Activated CD4-positive, alpha-beta T cell treated with anti-CD3 and anti-CD28 coated beads, Interleukin-2, amount 50 U/mL, for 1 hour (primary cell): ENCODE measurements around the gene LAMA3.
A peak's percentile ranks its signal among the peaks of the same experiment; 100 is the strongest.

Experiments
- DNase-seq: peaks from one replicate; pipeline ENCODE4 v3.0.0-alpha.2; 2020

LAMA3 gene

DNA sequence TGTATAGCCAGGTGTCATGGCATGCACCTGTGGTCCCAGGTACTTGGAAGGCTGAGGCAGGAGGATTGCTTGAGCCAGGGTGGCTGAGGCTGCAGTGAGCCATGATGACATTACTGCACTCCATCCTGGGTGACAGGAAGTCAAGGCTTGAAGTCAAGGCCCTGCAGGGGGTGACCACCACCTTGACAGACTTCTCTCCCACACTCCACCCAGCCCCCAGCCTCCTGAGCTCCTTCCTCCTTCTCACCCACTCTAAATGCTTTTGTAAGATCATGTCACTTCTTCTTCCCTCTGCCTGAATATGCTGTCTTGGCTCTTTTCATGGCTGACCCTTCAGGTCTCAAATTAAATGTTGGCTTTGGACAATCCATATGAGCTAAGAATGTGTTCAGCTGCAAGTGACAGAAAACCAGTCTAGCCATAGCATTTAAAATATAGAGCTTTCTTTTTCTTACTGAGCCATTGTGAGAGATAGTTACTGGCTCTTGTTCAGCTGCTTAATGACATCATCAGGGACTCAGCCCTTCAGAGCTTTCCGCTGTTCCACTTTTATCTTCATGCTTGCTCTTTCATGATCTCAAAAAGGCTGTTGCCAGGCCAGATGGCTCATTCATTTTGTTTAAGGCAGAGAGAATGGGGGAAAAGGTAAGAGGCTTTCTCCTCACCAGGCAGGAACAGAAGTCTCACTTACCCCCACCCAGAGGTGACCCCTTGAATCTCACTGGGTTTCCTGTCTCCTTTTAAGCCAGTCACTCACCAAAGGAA lies 288.6 kb downstream of the LAMA3 start:
- DNase-seq = peak; percentile 16

DNA sequence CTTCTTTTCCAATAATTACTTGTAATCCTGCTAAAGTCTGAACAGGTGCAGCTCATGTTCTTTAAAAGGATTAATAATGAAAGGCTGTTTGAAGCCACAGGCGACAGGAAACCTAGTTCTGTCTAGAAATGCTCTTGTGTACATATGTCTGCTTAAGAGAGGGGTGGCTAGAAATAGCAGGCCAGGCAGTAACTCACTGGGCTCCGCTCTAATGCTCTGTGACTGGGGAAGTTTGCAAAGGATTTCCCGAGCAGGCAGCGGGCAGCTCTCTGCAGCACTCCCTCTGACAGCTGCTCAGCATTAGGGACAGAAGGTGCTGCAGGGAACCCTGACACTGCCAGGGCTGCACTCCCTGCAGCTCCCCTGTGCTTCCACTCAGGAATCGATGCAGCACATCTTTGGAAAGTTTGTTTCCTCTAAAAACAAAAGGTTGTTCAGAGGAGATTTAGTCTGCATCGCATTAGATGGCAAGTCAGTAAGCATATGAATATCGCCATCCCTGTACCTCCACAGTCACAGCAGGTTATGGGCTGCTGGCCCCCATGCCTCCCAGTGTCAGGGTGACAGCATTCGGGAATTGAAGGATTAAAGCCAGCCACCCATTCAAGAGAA lies 292.2 kb downstream of the LAMA3 start:
- no peak for DNase-seq

DNA sequence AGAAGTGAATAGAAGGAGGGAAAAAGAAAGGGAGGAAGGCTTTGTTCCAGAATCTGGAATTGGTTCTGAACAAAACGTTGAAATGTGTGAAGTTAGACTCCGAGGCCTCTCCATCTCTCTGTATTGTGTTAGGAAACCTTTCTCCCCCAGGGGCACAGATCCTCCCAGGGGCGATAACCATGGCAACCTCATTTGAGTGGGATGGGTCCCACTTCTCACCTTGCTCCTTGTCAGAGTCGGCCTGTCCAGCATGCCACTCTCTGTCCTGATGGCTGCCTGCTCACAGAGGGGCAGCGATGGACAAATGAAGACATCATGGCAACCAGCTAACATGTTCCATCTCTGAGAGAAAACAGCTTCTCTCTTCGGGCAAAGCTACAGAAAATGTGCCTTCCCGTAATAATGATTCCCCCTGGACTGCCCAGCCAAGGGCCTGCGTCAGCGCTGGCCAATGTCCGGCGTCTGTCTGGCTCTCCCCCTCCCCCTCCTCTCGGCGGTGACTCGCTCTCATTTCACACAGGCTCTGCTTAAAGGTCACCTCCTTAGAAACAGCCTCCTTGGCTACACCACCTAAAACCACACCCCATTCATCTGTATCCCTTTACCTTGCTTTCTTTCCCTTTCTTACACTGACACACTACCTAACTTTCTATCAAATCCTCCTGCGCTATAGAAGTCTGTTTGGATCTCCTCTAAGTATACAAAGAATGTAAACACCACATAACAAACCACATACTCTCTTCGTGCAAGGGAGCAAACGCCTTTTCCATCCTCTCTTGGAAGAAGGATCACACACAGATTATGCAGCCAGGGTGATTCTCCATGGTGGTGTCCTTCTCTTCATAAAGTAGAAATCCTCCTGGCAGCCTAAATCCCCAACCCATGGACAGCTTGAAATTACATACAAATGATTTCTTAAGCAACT lies 293.2 kb downstream of the LAMA3 start:
- DNase-seq = no peak

DNA sequence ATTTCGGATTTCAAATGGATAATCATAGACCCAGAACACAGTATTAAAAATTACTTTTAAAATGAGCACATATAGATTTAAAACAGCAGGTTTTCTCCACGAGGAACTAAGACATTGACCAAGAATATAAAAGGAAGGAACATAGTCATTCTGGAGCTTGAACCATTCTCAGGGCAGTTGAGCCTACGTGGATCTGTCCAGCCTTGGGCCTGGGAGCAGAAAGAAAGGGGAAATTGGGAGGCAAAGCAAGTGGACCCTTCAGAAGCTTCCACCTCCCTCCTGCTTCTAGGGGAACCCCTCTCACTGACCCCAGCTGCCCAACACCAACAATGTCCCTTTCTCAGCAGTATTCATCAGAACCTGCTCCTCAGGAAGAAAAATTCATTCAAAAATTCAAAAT lies 293.9 kb downstream of the LAMA3 start:
- DNase-seq = no peak

DNA sequence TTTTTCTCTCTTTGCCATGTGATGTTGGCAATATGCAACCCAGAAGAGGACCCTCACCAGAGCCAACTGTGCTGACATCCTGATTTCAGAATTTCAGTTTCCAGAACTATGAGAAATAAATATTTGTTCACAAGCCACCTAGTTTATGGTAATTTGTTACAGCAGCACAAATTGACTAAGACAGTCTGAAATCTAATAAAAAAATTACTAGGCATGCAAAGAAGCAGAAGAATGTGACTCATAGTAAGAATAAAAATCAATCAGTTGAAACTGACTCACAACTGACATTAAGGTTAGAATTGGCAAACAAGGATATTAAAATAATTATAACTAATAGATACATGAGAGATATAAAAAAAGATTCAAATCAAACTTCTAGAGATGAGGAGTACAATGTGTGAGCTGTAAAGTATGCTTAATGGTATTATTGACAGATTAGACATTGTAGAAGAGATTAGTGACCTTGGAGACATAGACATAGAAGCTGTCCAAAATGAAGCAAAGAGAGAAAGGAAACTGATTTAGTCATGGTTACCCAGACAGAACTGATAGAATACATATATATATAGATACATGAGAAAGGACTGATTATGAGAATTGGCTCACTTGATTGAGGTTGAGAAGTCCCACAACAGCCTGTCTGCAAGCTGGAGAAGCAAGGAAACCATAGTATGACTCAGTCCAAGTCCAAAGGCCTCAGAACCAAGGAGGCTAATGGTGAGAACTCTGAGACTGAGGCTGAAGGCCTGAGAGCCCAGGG lies 297.5 kb downstream of the LAMA3 start:
- no peak for DNase-seq

DNA sequence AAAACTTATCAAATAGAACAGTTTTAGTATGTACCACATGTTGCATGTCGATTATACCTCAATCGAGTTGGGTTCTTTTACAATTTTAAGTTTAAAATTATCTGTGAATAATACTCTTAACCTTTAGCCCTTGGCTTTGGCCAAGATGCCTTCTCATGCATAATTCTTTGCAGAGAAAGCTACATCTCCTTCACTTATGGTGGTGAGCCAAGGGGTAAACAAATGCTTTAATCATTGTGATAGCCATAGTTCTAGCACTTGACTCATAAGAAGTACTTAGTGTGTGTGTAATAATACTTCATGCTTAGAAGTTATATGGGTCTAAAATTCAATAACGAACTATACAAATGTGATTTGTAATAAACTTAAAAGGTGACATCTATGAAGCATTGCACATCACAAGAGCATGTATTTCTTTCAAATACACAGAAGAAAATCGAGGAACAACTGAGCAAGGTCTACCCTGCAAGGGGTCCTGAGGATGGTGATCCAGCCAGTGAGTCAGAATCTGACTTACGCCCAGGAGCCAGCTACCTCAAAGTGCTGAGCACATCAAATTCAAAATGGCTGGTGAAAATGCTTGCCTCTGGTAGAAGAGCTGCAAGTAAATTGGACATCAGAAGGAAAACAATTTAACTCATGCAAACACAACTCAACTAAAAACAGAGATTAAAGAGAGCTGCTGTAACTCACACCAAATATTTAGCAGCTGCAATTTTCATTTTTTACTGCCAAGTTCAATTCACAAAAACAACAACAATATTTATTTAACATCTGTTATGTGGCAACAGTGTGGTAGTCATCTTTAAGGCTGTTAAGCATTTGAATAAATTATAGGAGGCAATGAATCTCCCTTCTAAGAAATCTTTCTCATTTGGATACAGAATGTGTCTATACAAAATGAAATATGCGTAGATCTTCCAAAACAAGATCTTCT lies 301.5 kb downstream of the LAMA3 start:
- no peak for DNase-seq

DNA sequence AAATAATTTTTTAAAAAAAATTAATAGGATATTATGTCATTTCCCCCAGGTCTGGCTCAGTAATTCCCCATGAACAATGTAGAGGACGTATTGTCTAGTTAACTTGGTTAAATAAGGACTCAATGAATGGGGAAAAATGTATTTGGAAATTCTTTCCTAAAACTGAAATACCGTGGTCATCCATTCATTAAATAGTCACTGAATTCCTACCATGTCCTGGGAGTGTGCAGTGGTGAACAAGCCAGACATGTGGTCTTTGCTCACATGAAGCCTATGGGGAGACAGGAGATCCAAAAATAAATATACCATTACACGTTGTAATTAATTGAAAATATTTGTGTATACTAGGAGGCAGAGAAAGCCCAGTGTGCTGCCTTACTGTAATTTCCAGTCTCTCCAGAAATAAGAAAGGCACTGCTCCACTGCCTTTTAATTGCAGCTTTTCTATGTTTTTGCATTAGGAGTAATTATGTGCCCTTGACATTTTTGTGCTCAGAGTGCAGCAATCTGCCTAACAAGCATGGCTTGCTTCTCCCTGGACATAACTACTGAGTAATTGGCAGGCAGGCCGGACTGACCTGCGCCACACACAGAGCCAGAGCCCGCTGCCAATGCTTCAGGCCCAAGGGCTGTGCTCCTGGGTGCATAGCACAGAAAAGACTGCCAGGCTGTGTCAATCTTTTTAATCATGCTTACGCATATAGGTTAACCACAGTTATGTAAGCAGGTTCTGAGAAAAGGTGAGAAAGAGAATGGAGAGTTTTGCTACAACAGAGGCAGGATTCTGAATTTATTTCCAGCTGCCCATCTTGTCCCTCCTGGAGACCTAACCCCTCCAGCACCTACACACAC lies 303.1 kb downstream of the LAMA3 start:
- DNase-seq = peak; percentile 50

DNA sequence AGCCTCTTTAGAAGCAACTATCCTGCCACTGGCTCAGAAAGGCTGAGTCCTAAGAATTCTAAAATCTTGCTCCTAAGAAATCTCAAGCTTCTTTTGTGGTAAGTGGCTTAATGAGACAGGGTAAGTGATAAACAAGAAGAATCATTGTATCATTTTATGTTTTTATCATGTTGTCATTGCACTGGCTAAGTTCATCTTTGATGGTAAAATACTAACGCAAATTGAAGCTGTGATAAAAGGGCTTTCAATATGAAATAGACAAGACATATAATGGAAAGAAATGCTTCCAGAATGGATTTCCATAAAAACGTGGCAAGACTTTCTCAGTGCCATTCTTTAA lies 303.7 kb downstream of the LAMA3 start:
- DNase-seq = no peak

DNA sequence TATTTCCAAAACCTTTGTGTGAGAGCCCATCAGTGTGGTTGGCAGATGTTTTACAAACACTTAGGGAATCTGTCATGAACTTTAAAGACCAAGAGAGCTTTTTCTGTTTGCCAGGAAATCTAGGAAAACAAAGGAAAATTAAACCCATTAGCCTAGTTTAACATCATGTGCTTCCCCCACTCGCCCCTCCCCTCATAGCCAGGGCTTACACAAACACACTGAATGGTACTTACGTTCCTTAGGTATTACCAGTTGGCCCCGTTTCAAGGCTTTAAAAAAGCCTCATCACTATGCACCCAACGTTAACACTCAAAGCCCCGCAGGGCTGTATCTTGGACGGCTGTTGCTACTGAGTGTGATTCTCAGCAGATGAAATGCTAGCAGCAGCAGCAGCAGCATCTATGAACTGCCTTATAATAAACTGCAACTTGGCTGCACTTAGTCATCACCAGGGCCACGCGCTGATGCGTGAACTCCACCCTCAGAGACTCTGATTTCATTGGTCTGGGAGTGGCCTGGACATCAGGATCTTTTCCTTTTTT lies 305.2 kb downstream of the LAMA3 start:
- DNase-seq = peak; percentile 36

DNA sequence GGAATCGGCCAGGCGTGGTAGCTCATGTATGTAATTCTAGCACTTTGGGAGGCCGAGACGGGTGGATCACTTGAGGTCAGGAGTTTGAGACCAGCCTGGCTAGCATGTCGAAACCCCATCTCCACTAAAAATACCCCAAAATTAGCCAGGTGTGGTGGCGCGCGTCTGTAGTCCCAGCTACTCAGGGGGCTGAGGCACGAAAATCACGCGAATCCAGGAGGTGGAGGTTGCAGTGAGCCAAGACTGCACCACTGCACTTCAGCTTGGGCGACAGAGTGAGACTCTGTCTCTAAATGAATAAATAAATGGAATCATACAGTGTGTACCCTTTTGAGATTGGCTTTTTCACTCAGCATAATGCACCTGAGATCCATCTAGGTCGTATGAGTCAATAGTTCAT lies 305.9 kb downstream of the LAMA3 start:
- DNase-seq = no peak

DNA sequence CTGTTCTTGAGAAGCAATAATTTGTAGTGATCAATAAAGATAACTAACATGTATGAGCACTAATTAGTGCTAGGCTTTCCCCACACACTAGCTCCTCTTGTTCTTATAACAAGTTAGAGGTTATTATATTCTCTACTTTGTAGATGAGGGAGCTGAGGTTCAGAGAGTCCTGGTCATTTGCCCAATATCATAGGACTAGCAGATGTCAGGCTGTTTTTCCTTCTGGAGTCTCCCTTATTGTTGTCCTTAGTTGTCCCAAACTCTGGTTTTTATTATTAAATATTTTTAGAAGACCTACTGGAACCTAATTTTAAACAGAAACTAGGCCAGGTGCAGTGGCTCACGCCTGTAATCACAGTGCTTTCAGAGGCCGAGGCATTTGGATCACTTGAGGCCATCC lies 308.8 kb downstream of the LAMA3 start:
- DNase-seq = no peak

DNA sequence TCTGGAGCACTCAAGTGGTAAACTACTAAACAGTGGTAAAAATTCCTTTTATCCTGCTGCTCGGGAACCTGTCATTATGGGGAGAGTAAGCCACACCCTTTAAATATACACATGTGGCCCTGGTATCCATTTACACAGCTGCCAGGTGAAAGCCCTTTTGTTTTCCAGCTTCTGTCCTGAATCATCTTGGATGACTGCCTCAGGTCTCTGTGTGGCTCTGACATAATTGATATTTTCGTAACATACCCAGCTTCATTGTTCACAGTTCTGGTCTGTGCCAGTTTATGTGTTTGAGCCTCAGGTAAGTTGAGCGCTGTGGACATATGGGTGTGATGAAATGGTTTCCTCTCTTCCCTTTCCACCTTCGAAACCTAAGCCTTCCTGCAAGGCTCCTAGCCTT lies 309.6 kb downstream of the LAMA3 start:
- DNase-seq = no peak

DNA sequence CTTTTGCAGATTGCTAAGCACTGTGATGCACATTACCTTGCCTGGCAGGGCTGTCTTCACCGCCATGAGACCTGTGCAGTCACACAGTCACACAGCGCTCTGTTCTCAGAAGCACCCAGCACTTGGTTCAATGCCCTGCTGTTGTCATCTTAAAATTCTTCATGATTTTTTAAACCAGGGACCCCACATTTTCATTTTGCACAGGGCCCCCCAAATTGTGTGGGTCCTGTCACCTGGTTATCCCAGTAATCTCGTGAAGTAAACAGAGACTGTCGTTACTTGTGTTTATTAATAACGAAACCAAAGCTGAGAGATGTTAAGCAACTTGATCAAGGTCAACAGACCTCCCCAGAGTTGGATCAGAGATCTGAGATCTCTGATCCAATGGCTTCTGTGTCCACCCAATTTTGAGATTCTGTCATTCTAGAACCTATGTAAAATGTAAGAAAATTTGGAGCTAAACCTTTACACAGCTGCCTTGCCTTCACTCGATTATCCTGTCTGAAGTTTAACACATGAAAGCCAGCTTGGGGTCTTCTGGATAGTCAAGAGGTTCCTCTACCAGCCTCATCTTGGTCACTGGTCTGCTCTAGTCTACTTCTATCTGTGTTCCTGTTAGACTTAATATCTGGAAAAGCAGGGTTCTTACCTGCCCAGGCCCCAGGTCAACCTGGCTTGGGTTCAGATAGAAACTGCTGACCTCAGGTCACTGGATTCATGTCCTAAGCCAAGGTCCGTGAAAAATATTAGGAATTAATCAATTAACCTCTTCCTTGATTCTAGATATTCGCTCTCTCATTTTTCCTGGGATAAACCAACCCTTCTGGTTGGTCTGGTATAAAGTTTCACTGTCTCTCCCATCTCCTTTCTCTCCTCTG lies 311.6 kb downstream of the LAMA3 start:
- no peak for DNase-seq

DNA sequence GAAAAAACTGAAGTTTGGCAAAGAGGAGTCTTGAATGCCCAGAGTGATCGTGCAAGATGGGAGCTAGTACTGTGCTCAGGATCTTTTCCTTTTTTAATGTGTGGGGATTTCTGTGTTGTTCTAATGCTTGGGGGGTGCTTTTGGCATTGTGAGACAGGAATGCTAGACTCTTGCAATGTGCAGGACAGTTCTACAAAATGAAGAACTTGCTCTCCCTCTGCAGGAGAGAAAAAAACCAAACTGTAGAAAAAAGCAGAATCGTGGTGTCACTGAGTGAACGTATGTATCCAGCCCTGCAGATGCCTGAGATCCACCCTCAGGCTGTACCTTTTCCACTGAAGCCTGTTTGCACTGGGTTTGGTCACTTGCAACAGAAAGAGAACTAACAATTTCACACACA lies 313.2 kb downstream of the LAMA3 start:
- DNase-seq = no peak

DNA sequence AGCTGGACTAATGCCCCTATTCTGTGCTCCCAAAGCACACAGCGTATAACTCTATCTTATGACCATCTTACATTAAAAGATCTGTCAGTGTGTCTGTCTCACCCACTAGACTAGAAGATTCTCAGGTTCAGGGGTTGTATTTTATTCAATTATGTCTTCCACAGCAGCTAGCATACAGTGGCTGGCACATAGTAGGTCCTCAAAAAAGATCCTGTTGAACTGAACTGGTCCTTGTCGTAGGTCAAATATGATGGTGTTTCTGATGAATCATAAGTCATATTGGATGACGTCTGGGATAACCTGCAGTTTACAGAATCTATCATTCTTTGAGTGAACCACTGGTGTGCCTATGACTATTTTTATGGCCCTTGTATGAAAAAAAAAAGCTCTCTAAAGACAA lies 314.0 kb downstream of the LAMA3 start:
- DNase-seq = no peak

DNA sequence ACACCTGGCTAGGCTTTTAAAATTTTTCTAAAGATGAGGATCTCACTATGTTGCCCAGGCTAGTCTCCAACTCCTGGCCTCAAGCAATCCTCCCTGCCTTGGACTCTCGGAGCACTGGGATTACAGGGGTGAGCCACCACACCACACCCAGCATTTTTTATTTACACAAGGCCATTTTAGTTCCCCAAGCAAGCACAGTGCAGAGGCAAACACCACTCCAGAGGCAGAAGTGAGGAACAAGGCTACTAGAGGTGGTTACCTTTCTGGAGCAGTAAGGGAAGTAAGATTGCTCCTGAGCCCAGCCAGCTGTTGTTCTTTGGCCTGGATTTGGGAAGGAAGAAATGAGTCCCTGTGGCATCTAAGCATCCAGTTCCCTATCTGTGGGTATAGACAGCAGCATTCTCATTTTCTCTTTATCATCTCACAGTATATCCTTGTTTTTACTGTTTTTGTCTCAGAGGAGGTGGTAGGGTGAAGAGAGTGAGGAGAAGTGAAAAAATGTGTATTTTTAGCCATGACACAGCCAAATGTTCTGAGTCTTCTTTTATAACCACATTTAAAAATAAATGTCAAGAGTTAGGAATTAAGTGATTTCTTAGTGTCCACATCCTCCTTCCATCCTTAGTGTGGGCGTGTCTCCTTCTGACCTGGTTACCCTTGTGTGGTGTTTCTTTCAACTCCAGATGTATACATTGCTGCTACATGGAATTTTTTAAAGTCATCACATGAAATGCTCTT lies 314.8 kb downstream of the LAMA3 start:
- DNase-seq = no peak
